Muscle layer of colon (tissue), 2 donors: ENCODE measurements around the gene PRSS50.

Experiments
- H3K27ac ChIP-seq: one replicate; pipeline ENCODE4 v1.7.0; 2013; ENCODE audit warnings: low read depth, mild to moderate bottlenecking, low read length, moderate library complexity
- H3K27me3 ChIP-seq, 2 donors: one replicate each; pipeline ENCODE4 v1.7.0; 2013; ENCODE audit warnings: low read length in 2 of 2, mild to moderate bottlenecking in 2 of 2; ENCODE audit not compliant: insufficient read depth in 2 of 2, control insufficient read depth in 1 of 2
- H3K36me3 ChIP-seq: one replicate; pipeline ENCODE4 v1.7.0; 2013; ENCODE audit warnings: mild to moderate bottlenecking, low read length; ENCODE audit not compliant: insufficient read depth
- H3K4me1 ChIP-seq: one replicate; pipeline ENCODE4 v1.7.0; 2013; ENCODE audit warnings: mild to moderate bottlenecking, low read length; ENCODE audit not compliant: insufficient read depth
- H3K4me3 ChIP-seq, 2 donors: one replicate each; pipeline ENCODE4 v1.7.0; 2013; ENCODE audit warnings: low read length in 2 of 2, low read depth in 1 of 2, mild to moderate bottlenecking in 1 of 2, moderate library complexity in 1 of 2
- H3K9ac ChIP-seq: one replicate; pipeline ENCODE4 v1.7.0; 2013; ENCODE audit warnings: low read length
- H3K9me3 ChIP-seq: one replicate; pipeline ENCODE4 v1.7.0; 2013; ENCODE audit warnings: mild to moderate bottlenecking, low read length
- donor health status: abdominal sarcoma.
- donor health status: Adenocarcinoma of cecum.

The PRSS50 gene

DNA sequence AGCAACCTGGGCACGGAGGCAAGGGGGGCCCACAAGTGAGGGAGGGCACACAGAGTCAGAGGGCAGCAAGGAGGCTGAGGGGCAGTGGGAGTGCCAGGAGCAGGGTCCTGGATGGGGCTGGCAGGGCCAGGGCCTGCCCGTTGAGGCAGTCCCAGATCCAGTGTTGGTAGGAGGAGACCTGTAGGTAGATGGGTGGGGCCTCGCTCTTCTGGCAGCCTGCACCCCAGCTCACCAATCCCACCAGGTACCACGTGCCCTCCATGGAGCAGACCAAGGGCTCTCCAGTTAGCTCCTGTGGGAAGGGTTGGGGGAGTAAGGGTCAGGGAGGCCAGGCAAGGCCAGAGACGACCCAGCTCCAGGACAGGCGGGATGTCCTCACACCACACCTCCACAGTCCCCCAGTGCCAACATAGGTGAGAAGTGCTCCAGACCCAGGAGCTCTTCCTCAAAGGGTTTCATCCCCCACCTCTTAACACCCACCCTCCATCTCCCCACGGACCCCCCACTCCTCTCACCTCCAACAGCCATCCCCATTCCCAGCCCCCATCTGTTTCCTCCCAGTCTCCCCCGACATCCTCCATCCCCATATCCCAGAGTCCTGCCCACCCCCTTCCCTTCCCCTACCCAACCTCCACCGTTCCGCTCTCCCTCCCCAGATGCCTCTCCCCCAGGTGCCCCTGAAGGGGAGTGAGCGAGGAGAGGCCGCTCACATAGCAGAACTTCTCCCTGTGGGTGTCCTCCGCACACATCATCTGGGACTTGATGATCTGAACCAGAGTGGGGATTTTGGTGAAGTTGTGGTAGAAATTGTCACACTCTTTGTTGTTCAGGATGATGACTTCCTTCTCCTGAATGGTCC, 5.2 kb downstream of the PRSS50 start:
- Histone ChIP-seq H3K9me3 (no peaks in the 10 kb centered on the region), H3K27ac (no peak overlapping the region), H3K36me3 (no peaks in the 10 kb centered on the region), H3K9ac (no peak overlapping the region), H3K4me1 (no peaks in the 10 kb centered on the region), H3K4me3 (no peak overlapping the region), H3K27me3 (peaks cover 0 to 5% of the 10 kb centered on the region in 2 donors)

DNA sequence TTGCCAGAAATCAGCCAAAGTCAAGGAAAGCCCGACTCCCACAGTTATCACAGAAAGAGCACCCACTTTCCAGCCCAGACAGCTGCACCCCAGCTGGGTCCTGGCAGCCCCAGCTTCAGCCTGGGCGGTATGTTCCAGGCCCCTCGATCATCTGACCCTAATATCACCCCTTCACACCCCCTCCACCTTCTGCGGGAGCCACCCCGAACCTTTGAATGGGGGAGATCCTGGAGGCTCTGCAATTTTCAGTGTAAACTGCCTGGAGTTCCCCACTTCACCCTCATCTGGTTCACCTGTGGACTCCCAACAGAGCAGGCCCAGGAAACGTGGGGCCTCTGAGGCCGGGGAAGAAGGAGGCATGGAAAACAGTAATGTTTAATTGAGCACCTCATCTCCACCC, 5.9 kb downstream of the PRSS50 start:
- no peaks in the 10 kb centered on the region for H3K9me3 ChIP-seq
- H3K27ac ChIP-seq, result no peak overlapping the region
- H3K9ac ChIP-seq, result no peak overlapping the region
- no peaks in the 10 kb centered on the region for H3K4me1 ChIP-seq
- no peaks in the 10 kb centered on the region for H3K36me3 ChIP-seq
- H3K27me3 ChIP-seq, result no peaks in the 10 kb centered on the region
- H3K4me3 ChIP-seq, result no peak overlapping the region

DNA sequence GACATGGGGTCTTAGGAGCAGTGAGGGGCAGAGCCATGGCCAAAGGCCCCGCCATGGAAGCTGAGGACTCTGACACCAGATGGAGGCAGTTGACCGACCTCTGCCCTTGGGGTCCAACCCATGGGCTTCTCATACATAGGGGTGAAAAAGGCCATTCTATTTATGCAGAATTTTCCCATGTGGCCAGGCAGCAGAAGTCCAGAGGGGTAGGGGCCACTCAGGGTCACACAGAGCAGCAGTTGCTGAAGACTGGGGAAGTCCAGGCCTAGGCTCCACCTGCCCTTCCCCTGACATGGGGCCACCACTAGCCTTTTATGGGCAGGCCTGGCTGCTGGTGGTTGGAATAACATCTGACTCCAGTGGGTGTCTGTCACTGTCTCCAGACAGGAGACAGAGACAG, 6.4 kb downstream of the PRSS50 start:
- H3K4me1 ChIP-seq, result no peaks in the 10 kb centered on the region
- H3K9me3 ChIP-seq, result no peaks in the 10 kb centered on the region
- no peak overlapping the region for H3K9ac ChIP-seq
- no peaks in the 10 kb centered on the region for H3K27me3 ChIP-seq
- no peak overlapping the region for H3K27ac ChIP-seq
- H3K36me3 ChIP-seq, result no peaks in the 10 kb centered on the region
- no peak overlapping the region for H3K4me3 ChIP-seq

DNA sequence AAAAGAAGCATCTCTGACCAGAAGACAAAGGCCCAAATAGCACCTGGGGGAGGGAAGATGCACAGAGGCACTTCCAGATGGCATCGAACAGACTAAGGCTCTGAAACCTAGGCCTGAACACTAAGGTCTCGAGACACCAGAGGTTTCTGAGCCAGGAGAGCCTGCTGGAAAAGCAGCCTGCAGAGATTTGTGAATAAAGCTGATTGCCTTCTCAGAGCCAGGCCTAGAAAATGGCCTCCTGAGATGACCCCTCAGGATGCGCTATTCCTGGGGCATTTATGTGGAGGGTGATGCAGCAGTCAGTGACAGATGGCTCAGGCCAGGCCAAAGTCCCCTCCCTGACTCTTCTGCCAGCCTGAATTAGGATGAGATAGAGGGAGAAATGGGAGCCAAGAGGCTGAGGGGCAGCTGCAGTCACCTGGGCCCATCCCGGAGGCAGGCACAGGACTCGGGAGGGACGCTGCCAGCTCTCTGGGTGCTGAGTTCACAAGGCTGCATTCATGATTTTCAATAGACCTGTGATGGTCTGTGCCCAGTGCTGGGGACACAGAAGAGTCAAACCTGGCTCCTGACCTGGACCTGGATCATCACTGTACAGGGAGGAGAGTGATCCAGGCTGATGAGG, 6.9 kb downstream of the PRSS50 start:
- H3K4me1 ChIP-seq, result no peaks in the 10 kb centered on the region
- no peak overlapping the region for H3K9ac ChIP-seq
- H3K9me3 ChIP-seq, result no peaks in the 10 kb centered on the region
- H3K27ac ChIP-seq, result no peak overlapping the region
- H3K36me3 ChIP-seq, result no peaks in the 10 kb centered on the region
- H3K4me3 ChIP-seq, result no peak overlapping the region
- no peaks in the 10 kb centered on the region for H3K27me3 ChIP-seq

DNA sequence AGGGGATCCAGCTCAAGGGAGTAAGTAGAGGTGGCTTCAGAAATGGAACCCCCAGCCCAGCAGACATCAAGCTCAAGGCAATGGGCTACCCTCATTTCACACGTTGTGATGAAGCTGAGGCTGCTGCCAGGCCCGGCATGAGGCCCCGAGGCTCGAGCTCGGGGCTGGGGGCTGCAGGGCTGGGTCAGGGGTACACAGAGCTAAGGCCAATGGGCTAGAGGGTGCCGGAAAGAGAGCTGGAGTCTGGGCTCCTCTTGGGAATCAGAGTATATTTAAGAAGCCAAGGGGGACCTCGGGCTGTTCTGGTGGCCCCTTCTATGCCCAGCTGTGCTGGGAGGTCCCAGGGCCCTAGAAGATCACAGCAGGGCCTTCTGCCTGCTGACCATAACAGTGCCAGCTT, 7.4 kb downstream of the PRSS50 start:
- Histone ChIP-seq H3K9ac (no peak overlapping the region), H3K9me3 (no peaks in the 10 kb centered on the region), H3K27me3 (no peaks in the 10 kb centered on the region), H3K4me1 (no peaks in the 10 kb centered on the region), H3K36me3 (no peaks in the 10 kb centered on the region), H3K4me3 (no peak overlapping the region), H3K27ac (no peak overlapping the region)

DNA sequence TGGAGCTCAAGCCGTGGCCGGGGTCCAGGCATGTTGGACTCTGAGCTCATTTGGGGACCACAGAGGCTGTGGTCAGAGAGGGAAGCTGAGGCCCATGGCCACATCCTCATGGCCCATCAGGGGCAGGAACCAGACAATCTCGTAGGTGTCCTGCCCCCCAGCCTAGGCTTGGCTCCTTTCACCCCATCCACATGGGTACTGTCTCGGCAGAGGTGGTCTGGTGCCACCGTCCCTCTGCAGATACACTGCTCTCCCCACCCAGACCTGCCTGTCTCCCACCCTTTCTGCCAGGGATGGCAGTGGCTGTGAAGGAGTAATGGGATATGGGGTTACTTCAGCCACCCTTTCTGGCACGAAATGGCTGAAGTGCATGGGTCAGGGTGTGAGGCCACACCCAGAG, 7.9 kb downstream of the PRSS50 start:
- H3K4me1 ChIP-seq, result no peaks in the 10 kb centered on the region
- H3K27me3 ChIP-seq, result no peaks in the 10 kb centered on the region
- H3K9ac ChIP-seq, result no peak overlapping the region
- H3K27ac ChIP-seq, result no peak overlapping the region
- no peak overlapping the region for H3K4me3 ChIP-seq
- no peaks in the 10 kb centered on the region for H3K9me3 ChIP-seq
- no peaks in the 10 kb centered on the region for H3K36me3 ChIP-seq

DNA sequence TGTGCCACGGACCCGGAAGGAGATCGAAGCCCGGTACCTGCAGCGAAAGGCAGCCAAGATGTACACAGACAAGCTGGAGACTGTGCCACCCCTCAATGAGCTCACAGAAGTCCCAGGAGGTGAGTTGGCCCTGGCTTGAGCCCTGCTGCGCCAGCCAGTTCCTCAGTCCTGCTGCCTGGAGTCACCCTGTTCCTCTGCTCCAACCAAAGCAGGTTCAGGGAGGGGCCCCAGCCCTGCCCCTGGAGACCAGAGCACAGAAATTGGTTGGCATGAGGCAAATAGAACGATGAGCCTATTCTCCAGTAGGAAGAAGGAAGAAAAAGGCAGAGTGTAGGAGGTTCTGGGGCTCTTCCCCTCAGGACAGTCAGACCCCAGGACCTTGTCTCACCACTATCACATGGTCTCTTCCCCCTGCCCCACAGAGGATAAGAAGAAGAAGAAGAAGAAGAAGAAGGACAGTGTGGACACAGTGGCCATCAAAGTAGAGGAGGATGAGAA, 8.5 kb downstream of the PRSS50 start:
- Histone ChIP-seq H3K4me1 (no peaks in the 10 kb centered on the region), H3K4me3 (no peak overlapping the region), H3K36me3 (no peaks in the 10 kb centered on the region), H3K9me3 (no peaks in the 10 kb centered on the region), H3K27ac (no peak overlapping the region), H3K9ac (no peak overlapping the region), H3K27me3 (no peaks in the 10 kb centered on the region)

DNA sequence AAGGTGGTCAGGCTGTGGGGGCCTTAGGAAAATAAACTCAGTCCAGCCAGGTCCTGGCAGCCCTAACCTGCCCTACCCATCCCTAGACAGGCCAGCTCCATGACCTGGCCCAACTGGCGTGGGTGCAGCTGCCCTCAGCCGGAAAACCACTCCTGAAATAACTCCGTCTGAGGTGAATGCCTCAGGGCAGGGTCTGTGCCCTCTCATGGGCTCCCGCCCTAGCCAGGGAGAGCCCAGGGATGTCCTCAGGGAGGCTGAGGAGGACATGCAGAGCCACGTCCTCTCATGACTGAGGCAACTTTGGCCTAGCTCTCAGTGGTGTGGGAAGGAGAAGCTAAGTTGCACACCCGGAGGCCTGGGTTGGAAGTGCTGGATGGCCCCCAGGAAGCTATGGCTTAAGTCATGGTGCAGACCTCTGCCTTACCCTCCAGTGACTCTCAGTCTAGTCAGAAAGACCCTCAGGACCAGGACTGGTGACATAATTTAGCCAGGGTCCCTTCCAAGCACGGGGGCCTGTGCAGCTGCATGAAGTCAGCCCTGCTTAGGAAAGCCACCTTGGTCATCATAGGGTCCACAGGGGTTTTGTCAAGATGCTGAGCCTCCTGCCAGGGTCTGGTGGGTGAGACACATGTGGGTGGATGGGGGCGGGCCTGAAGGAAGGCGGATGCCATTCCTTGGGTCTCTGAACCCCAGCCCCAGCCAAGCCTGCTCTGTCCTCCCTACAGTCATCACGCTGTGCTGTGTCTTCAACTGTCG, 9.1 kb downstream of the PRSS50 start:
- no peaks in the 10 kb centered on the region for H3K4me1 ChIP-seq
- H3K27me3 ChIP-seq, result no peaks in the 10 kb centered on the region
- H3K36me3 ChIP-seq, result no peaks in the 10 kb centered on the region
- H3K4me3 ChIP-seq, result no peak overlapping the region
- no peak overlapping the region for H3K9ac ChIP-seq
- H3K9me3 ChIP-seq, result no peaks in the 10 kb centered on the region
- H3K27ac ChIP-seq, result no peak overlapping the region

DNA sequence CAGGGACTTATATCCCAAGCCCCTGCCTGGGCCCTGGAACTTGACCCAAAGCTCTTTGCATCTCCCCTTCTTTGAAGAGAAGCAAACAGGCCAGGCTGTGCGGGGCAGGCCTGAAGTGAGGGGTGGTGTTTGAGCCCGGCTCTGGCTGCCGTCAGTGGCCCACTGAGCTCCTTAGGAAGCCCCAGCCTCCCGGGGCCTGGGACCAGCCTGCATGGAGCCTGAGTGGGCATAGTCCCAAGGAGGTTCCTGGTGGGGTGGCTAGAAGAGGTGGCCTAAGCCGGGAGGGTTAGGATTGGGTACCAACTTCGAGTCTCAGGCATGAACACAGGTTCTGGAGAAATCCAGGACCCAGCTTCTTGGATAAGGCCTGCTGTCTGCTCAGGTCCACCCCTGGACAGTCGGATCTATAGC, 10.1 kb downstream of the PRSS50 start:
- Histone ChIP-seq H3K9ac (no peak overlapping the region), H3K4me1 (no peaks in the 10 kb centered on the region), H3K4me3 (no peak overlapping the region), H3K36me3 (no peaks in the 10 kb centered on the region), H3K27me3 (no peaks in the 10 kb centered on the region), H3K27ac (no peak overlapping the region), H3K9me3 (no peaks in the 10 kb centered on the region)

DNA sequence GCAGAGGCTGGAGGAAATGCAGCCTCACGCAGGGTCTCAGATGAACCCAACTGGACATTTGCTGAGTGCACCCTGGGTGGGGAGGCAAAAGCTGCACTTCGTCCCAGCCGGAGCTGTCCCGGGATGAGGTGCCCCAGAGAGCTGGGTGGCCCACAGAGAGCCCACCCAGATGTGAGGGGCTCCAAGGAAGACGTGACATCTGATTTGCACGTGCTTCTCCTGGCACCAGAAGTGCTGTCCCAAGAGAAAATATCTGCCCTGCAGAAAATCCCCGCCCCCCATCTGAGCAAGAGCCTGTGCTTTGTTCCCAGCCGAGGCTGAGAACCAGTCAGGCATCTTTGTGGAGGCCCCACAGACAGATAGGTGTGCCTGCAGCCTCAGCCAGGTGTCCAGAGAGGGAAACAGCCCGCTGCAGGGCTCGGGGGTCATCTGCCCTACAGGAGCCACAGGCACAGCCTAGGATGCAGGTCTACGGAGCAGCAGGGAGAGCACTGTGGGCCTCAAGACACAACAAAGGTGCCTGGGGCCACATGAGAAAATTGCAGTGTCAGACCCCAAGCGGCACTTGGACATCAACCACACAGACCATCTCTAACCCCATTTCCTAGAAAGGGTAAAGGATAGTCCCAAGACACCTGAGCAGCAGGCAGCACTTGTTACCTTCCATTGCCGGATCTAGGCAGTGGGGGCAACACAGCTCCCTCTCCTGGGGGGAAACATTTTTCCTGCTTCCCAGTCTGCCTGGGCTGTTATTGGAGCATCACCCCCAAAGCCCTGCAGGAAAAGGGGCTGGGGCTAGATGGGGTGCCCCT, 10.7 kb downstream of the PRSS50 start:
- Histone ChIP-seq H3K27me3 (peaks cover 2 to 4% of the 10 kb centered on the region in 2 donors), H3K27ac (no peak overlapping the region), H3K9ac (no peak overlapping the region), H3K9me3 (no peaks in the 10 kb centered on the region), H3K36me3 (no peaks in the 10 kb centered on the region), H3K4me3 (no peak overlapping the region), H3K4me1 (no peaks in the 10 kb centered on the region)
